Choroid plexus epithelial cell (primary cell): ENCODE data around the gene ZNF599.

Experiments
- DNase-seq: peaks from one replicate; pipeline ENCODE4 v3.0.0-alpha.2; 2010; ENCODE audit warnings: low read depth
- H3K4me3 ChIP-seq: 2 replicates; pipeline ENCODE4 v1.5.1; 2011; ENCODE audit warnings: low read depth, mild to moderate bottlenecking, control low read depth, low read length, moderate library complexity
- TF ChIP-seq, protein P1 (sequence below): conservative IDR thresholded peaks from 2 replicates; pipeline ENCODE4 v1.5.1; 2011; ENCODE audit warnings: low read depth, mild to moderate bottlenecking, control low read depth, inconsistent platforms, low read length, moderate library complexity

The ZNF599 gene

DNA sequence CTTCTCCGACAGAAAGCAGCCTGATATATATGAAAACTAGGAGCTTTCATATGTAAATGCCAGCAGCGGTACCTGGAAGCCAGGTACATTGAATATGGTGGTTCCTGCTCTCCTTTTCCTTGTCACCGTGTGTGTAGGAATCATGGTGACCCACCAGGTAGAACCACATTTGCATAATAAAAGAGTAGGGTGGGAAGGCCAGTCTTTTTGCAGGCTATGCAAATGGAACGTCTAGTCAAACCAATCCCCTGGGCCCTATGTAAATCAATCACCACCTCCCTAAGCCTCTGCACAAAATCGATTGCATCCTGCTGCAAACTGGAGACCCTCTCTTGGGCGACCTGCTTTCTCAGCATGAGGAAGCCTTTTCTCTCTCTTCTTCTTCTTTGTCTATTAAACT, 61.1 kb downstream of the ZNF599 start:
- no peak overlapping the region for H3K4me3 ChIP-seq
- TF ChIP-seq, protein P1, sequence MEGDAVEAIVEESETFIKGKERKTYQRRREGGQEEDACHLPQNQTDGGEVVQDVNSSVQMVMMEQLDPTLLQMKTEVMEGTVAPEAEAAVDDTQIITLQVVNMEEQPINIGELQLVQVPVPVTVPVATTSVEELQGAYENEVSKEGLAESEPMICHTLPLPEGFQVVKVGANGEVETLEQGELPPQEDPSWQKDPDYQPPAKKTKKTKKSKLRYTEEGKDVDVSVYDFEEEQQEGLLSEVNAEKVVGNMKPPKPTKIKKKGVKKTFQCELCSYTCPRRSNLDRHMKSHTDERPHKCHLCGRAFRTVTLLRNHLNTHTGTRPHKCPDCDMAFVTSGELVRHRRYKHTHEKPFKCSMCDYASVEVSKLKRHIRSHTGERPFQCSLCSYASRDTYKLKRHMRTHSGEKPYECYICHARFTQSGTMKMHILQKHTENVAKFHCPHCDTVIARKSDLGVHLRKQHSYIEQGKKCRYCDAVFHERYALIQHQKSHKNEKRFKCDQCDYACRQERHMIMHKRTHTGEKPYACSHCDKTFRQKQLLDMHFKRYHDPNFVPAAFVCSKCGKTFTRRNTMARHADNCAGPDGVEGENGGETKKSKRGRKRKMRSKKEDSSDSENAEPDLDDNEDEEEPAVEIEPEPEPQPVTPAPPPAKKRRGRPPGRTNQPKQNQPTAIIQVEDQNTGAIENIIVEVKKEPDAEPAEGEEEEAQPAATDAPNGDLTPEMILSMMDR, result no peak
- DNase-seq, result no peak
